OCI-LY3 (cell line): ENCODE measurements around the gene ARMC9.

ENCODE experiments used
- EZH2phosphoT487 ChIP-seq: fragments of 200-600 bp; shearing (Covaris generic); IDR thresholded peaks from 2 replicates; pipeline ENCODE4 v1.6.1; 2018; ENCODE audit warnings: antibody characterized with exemption, mixed run types, low read depth
- TF ChIP-seq, protein P1 (sequence below): fragments of 200-600, 300-600 bp; sonication (generic); IDR thresholded peaks from 2 replicates; pipeline ENCODE4 v1.5.1; 2014; ENCODE audit warnings: antibody characterized with exemption, low read length, low read depth

DNA sequence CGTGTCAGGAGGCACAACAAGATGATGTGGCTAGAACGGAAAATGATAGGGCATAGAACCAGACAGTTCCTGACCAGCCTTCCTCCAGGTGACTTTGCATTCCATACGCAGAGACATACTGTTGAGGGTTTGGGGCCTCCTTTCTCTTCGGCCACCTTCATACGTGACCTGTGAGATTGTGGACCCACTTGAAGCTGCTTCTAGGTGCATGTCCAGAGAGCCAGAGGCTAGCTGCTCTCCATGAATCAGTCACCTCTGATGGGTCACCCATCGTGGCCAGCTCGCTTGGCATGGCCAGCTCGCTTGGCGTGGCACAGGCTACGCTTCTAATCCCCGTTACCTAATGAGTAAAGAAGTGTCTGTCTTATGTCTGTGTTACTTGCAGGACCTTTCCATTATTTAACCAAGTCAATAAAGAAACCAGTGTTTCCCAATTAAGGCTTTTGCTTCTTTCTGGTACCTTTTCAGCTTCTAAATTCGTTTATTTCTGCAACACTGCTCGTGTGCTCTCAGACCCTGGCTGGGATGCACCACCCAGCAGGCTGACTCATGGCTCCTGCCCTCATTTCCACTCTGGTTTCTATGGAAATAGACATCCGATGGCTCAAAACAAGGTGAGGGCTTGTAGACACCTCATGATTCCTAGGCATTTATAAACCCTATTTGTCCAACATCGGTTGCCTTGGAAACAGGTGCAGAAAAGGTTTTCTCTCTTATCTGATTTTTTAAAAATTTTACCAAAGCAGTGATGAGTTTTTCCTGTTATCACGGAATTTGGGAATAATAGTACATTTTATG, 110.4 kb downstream of the ARMC9 start:
- TF ChIP-seq, protein P1, sequence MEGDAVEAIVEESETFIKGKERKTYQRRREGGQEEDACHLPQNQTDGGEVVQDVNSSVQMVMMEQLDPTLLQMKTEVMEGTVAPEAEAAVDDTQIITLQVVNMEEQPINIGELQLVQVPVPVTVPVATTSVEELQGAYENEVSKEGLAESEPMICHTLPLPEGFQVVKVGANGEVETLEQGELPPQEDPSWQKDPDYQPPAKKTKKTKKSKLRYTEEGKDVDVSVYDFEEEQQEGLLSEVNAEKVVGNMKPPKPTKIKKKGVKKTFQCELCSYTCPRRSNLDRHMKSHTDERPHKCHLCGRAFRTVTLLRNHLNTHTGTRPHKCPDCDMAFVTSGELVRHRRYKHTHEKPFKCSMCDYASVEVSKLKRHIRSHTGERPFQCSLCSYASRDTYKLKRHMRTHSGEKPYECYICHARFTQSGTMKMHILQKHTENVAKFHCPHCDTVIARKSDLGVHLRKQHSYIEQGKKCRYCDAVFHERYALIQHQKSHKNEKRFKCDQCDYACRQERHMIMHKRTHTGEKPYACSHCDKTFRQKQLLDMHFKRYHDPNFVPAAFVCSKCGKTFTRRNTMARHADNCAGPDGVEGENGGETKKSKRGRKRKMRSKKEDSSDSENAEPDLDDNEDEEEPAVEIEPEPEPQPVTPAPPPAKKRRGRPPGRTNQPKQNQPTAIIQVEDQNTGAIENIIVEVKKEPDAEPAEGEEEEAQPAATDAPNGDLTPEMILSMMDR, result no peak
- TF ChIP-seq EZH2phosphoT487, result no peak
